Pancreas (tissue), 10 donors: ENCODE measurements around the gene IL26. TPM values are rescaled to one million over a fixed set of nuclear protein-coding genes. Genes with fewer than 3 reads are reported as not detected.

Experiments
- ATAC-seq, 4 donors: fragments of 200-7000 bp; cut with Tn5 transposase; one replicate each; pipeline versions ENCODE4 v1.8.0 to v1.9.1; 2020; ENCODE audit warnings: mild to moderate bottlenecking in 4 of 4, moderate library complexity in 4 of 4
- DNase-seq, 6 donors: peaks; one replicate each; pipeline ENCODE4 v3.0.0-alpha.2; 2020
- FAIRE-seq: peaks from 2 replicates; lab custom pipeline; 2012; peaks lifted over from hg19 to GRCh38; lab: Jason Lieb, UNC
- H3K27ac ChIP-seq, 4 donors: fragments of 200-600 bp; sonication (generic); 1 replicate in 3 of 4; 2 replicates in 1 of 4; pipeline versions ENCODE4 v1.5.0 to v1.8.0; 2020
- H3K27me3 ChIP-seq, 4 donors: fragments of 200-600 bp; one replicate each; pipeline ENCODE4 v1.8.0; 2021
- H3K36me3 ChIP-seq, 3 donors: fragments of 200-600 bp; sonication (generic) in 1 of 3; one replicate each; pipeline versions ENCODE4 v1.5.0 to v1.8.0; 2020 to 2021
- H3K4me1 ChIP-seq, 3 donors: fragments of 200-600 bp; one replicate each; pipeline ENCODE4 v1.8.0; 2021
- H3K4me3 ChIP-seq, 4 donors: fragments of 200-600 bp; sonication (generic) in 2 of 4; one replicate each; pipeline versions ENCODE4 v1.5.0 to v1.8.0; 2020 to 2021
- H3K9me3 ChIP-seq, 4 donors: fragments of 200-600 bp; one replicate each; pipeline ENCODE4 v1.8.0; 2021
- CTCF ChIP-seq, 4 donors: fragments of 200-600 bp; sonication (generic) in 3 of 4; IDR thresholded peaks; one replicate each; pipeline versions ENCODE4 v1.5.0 to v1.8.0; 2021; ENCODE audit warnings: antibody characterized with exemption in 4 of 4
- WGBS, 2 donors: extraction: QIAGEN DNeasy Blood & Tissue Kit; methylation state at CpG; one replicate each; pipeline ENCODE4 v1.1.7; 2013; 5-methylcytosine and 5-hydroxymethylcytosine counted together
- intact Hi-C, 3 donors: fragments of 100-400 bp; cut with DNase I; formaldehyde crosslinking; loops; one replicate each; pipeline versions ENCODE4 v1.11.1 to v1.14.2; 2022
- polyA plus RNA-seq, 2 donors: library from polyadenylated mRNA; stranded (reverse); fragments of 200-250 nt; gene quantifications; one replicate each; pipeline ENCODE4 v1.2.3, GENCODE V29; 2013
- total RNA-seq, 6 donors: library from RNA; stranded (reverse); fragmentation: NEBNext Ultra II Directional in 4 of 6; extraction: Animal tissue kit (Norgen Biotek cat#: 25700) in 4 of 6; gene quantifications; one replicate each; pipeline versions ENCODE4 v1.2.1 to v1.2.4, GENCODE V29; 2021 to 2023
- donor health status: healthy with polysubstance abuse.
- donor health status: DM: no; HTN: no; CAD: no; lungs with moderate emphysema.
- donor health status: DM: no; HTN: no; CAD: no.
- donor health status: control.
- donor health status: control.
- donor health status: Bipolar disorder and iron deficiency.
- donor health status: DM: yes; HTN: yes; CAD: no.
- donor health status: DM: no; HTN: no; CAD: no.
- donor health status: DM: no; HTN: no; CAD: no.
- donor health status: DM: yes; HTN: yes; CAD: no.

The IL26 gene
- total and polyA plus RNA-seq, 8 donors = not detected

GRCh38 chr12:68166317-68166831 is 59.2 kb downstream of the IL26 start:
- intact Hi-C loops = no loop called here
- WGBS, 2 donors = 49 to 56% methylated on average over 5 of the region's 5 CpGs
- Histone ChIP-seq H3K9me3 (no peaks in the 10 kb centered on the region), H3K27me3 (no peaks in the 10 kb centered on the region), H3K4me3 (no peak overlapping the region), H3K36me3 (no peaks in the 10 kb centered on the region), H3K27ac (no peak overlapping the region), H3K4me1 (no peaks in the 10 kb centered on the region)
- ATAC-seq (no peak), FAIRE-seq (no peak), DNase-seq (no peak)
- no peak for TF ChIP-seq CTCF (IDR thresholded peaks at IDR 0.05)

- H3K9me3 ChIP-seq = no peaks in the 10 kb centered on the region
- H3K27me3 ChIP-seq = no peaks in the 10 kb centered on the region
- intact Hi-C loops = no loop called here
- TF ChIP-seq CTCF (IDR thresholded peaks at IDR 0.05) = no peak
- FAIRE-seq (no peak), ATAC-seq (no peak), DNase-seq (no peak)
- no peaks in the 10 kb centered on the region for H3K36me3 ChIP-seq
- no peak overlapping the region for H3K27ac ChIP-seq
- no peak overlapping the region for H3K4me3 ChIP-seq
- 78 to 81% methylated on average over 4 of the region's 4 CpGs for WGBS, 2 donors
- H3K4me1 ChIP-seq = no peaks in the 10 kb centered on the region
Measured at GRCh38 chr12:68163560-68164081, 62.0 kb downstream of the IL26 start.

GRCh38 chr12:68162374-68162773 is 63.2 kb downstream of the IL26 start:
- no peak for TF ChIP-seq CTCF (IDR thresholded peaks at IDR 0.05)
- DNase-seq = no peak
- H3K27ac ChIP-seq = no peak overlapping the region
- no peaks in the 10 kb centered on the region for H3K9me3 ChIP-seq
- no peaks in the 10 kb centered on the region for H3K36me3 ChIP-seq
- no peaks in the 10 kb centered on the region for H3K27me3 ChIP-seq
- no peak overlapping the region for H3K4me3 ChIP-seq
- H3K4me1 ChIP-seq = no peaks in the 10 kb centered on the region
- intact Hi-C loops = no loop called here
- no peak for ATAC-seq
- 66 to 82% methylated on average over 2 of the region's 2 CpGs for WGBS, 2 donors
- FAIRE-seq = no peak

GRCh38 chr12:68159681-68160304 is 65.8 kb downstream of the IL26 start, which contains the start of gene IFNG:
Gene IFNG (minus strand): TSS chr12:68159740. CDS start chr12:68159615, 125 bp downstream.
- no peak for ATAC-seq
- TF ChIP-seq CTCF (IDR thresholded peaks at IDR 0.05) = no peak
- H3K27me3 ChIP-seq = no peaks in the 10 kb centered on the region
- intact Hi-C loops = no loop called here
- H3K4me1 ChIP-seq = no peaks in the 10 kb centered on the region
- no peak within 1 kb of the TSS for H3K27ac ChIP-seq
- H3K36me3 ChIP-seq = no peaks in the 10 kb centered on the region
- H3K9me3 ChIP-seq = no peaks in the 10 kb centered on the region
- 60 to 62% methylated on average over 5 of the region's 5 CpGs for WGBS, 2 donors
- H3K4me3 ChIP-seq = no peak within 1 kb of the TSS
- FAIRE-seq = no peak
- DNase-seq = no peak

- TF ChIP-seq CTCF (IDR thresholded peaks at IDR 0.05) = peak in 2 of 4 donors; percentile 7 to 19
- Histone ChIP-seq H3K4me1 (no peaks in the 10 kb centered on the region), H3K9me3 (no peaks in the 10 kb centered on the region), H3K4me3 (no peak overlapping the region), H3K27me3 (no peaks in the 10 kb centered on the region), H3K27ac (no peak overlapping the region), H3K36me3 (no peaks in the 10 kb centered on the region)
- FAIRE-seq (peak; percentile 13), DNase-seq (no peak), ATAC-seq (peak in 2 of 4 donors; percentile 58 to 65)
- intact Hi-C loops = no loop called here
- WGBS, 2 donors = 27 to 28% methylated on average over 2 of the region's 2 CpGs
Measured at GRCh38 chr12:68158432-68158831, 67.2 kb downstream of the IL26 start.
